Upper lobe of left lung (tissue), 6 donors: ENCODE results near the gene IMMP2L. TPM values are rescaled to one million over a fixed set of nuclear protein-coding genes. Genes with fewer than 3 reads are reported as not detected.

Source experiments
- ATAC-seq, 2 donors: fragments of 200-7000 bp; cut with Tn5 transposase; one replicate each; pipeline ENCODE4 v1.9.1; 2022; ENCODE audit warnings: mild to moderate bottlenecking in 2 of 2, moderate library complexity in 2 of 2; ENCODE audit not compliant: low FRiP score in 2 of 2
- DNase-seq, 2 donors: peaks; one replicate each; pipeline ENCODE4 v3.0.0-alpha.2; 2019 to 2020
- H3K27ac ChIP-seq, 4 donors: fragments of 200-600 bp; sonication (generic); one replicate each; pipeline ENCODE4 v1.5.1; 2016 to 2019
- H3K27me3 ChIP-seq, 4 donors: fragments of 200-600 bp; sonication (generic); one replicate each; pipeline ENCODE4 v1.5.1; 2017 to 2019
- H3K36me3 ChIP-seq, 4 donors: fragments of 200-600 bp; sonication (generic); one replicate each; pipeline ENCODE4 v1.5.1; 2016 to 2019
- H3K4me1 ChIP-seq, 4 donors: fragments of 200-600 bp; sonication (generic); one replicate each; pipeline ENCODE4 v1.5.1; 2018 to 2019
- H3K4me3 ChIP-seq, 4 donors: fragments of 200-600 bp; sonication (generic); one replicate each; pipeline ENCODE4 v1.5.1; 2017 to 2019; ENCODE audit warnings: mild to moderate bottlenecking in 2 of 4, moderate library complexity in 1 of 4
- H3K9me3 ChIP-seq, 4 donors: fragments of 200-600 bp; sonication (generic); one replicate each; pipeline ENCODE4 v1.5.1; 2018 to 2019
- EP300 ChIP-seq, 4 donors: sonication (generic); formaldehyde crosslinking; IDR thresholded peaks; one replicate each; pipeline ENCODE4 v1.5.1; 2017; ENCODE audit warnings: antibody characterized with exemption in 4 of 4, control low read depth in 2 of 4
- POLR2A ChIP-seq, 4 donors: fragments of 450-650 bp; IDR thresholded peaks; one replicate each; pipeline ENCODE4 v1.5.1; 2016 to 2017; ENCODE audit warnings: antibody characterized with exemption in 4 of 4, mild to moderate bottlenecking in 2 of 4
- POLR2AphosphoS5 ChIP-seq, 2 donors: sonication (generic); formaldehyde crosslinking; IDR thresholded peaks; one replicate each; pipeline ENCODE4 v1.5.1; 2017; ENCODE audit warnings: antibody characterized with exemption in 2 of 2
- WGBS, 2 donors: methylation state at CpG; one replicate each; pipeline ENCODE4 v1.1.5; 2017 to 2018; 5-methylcytosine and 5-hydroxymethylcytosine counted together
- total RNA-seq, 6 donors: library from RNA; depleted of rRNA in 4 of 6; stranded (reverse); fragments of >200 nt in 4 of 6; gene quantifications; one replicate each; pipeline versions ENCODE4 v1.1.0 to v1.2.1, GENCODE V29; 2016 to 2021
- TF ChIP-seq, protein P1 (sequence below), 6 experiments: fragments of 450-650 bp in 4 of 6; fragments of 200-600 bp in 2 of 6; sonication (generic) in 2 of 6; IDR thresholded peaks; one replicate each; pipeline ENCODE4 v1.5.1; 2016 to 2019; ENCODE audit warnings: antibody characterized with exemption in 6 of 6
- donor health status: DM: no; HTN: no; CAD: no; lungs with moderate emphysema.
- donor health status: DM: no; HTN: yes; CAD: no; lungs with severe emphysema.

The IMMP2L gene
- total RNA-seq, 6 donors from 2014 or later: 7.1 to 17.5 (median 11.3) TPM

GRCh38 chr7:110962374-110962773 lies 599.9 kb downstream of the IMMP2L start:
- Histone ChIP-seq H3K4me1 (no peaks in the 10 kb centered on the region), H3K36me3 (no peaks in the 10 kb centered on the region), H3K27ac (no peak overlapping the region), H3K9me3 (no peaks in the 10 kb centered on the region), H3K4me3 (no peak overlapping the region), H3K27me3 (no peaks in the 10 kb centered on the region)
- no peak for ATAC-seq
- WGBS, 2 donors: 66 to 79% methylated on average over 2 of the region's 2 CpGs
- TF ChIP-seq EP300 (IDR thresholded peaks at IDR 0.05) (no peak), POLR2AphosphoS5 (IDR thresholded peaks at IDR 0.05) (no peak), POLR2A (IDR thresholded peaks at IDR 0.05) (no peak)
- TF ChIP-seq, protein P1, sequence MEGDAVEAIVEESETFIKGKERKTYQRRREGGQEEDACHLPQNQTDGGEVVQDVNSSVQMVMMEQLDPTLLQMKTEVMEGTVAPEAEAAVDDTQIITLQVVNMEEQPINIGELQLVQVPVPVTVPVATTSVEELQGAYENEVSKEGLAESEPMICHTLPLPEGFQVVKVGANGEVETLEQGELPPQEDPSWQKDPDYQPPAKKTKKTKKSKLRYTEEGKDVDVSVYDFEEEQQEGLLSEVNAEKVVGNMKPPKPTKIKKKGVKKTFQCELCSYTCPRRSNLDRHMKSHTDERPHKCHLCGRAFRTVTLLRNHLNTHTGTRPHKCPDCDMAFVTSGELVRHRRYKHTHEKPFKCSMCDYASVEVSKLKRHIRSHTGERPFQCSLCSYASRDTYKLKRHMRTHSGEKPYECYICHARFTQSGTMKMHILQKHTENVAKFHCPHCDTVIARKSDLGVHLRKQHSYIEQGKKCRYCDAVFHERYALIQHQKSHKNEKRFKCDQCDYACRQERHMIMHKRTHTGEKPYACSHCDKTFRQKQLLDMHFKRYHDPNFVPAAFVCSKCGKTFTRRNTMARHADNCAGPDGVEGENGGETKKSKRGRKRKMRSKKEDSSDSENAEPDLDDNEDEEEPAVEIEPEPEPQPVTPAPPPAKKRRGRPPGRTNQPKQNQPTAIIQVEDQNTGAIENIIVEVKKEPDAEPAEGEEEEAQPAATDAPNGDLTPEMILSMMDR (IDR thresholded peaks at IDR 0.05): no peak
- DNase-seq: no peak

DNA sequence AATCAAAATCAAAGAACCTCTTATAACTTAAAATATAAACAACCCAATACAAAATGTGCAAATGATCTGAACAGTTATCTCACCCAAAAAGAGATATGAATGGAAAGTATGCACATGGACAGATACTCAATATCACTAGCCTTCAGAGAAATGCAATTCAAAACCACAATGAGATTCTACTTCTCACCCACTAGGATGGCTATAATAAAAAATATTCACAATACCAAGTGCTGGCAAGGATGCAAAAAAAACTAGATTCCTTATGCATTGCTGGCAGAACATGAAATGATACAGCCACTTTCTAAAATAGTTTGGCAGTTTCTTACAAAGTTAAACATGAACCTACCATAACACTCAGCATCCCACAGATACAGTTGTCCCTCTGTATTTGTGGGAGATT lies 601.5 kb downstream of the IMMP2L start:
- Histone ChIP-seq H3K4me3 (no peak overlapping the region), H3K27me3 (no peaks in the 10 kb centered on the region), H3K4me1 (no peaks in the 10 kb centered on the region), H3K9me3 (no peaks in the 10 kb centered on the region), H3K36me3 (no peaks in the 10 kb centered on the region), H3K27ac (no peak overlapping the region)
- DNase-seq (no peak), ATAC-seq (no peak)
- TF ChIP-seq EP300 (IDR thresholded peaks at IDR 0.05): no peak
- TF ChIP-seq POLR2A (IDR thresholded peaks at IDR 0.05): no peak
- TF ChIP-seq, protein P1 (IDR thresholded peaks at IDR 0.05): no peak

DNA sequence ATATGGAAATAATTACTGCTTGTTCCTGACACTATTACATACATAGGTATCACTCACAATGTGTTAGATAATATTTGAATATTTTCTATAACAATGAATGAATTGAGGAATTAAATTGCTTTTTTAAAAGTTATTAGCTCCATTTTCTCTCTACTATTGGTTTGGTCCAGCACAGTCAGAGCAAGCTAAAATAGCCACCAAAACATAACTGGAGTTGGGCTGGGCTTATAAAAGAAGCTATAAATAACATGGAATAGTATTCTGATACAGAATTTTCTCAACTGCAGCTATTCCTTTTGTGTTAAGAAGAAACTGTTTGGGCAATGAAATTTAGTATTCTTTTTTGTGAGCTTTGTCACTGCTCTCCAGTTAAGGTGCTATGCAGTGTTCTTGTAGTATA lies 614.0 kb downstream of the IMMP2L start:
- ATAC-seq: no peak
- Histone ChIP-seq H3K27ac (no peak overlapping the region), H3K36me3 (no peaks in the 10 kb centered on the region), H3K4me3 (no peak overlapping the region), H3K4me1 (peaks cover 0 to 3% (median 0%) of the 10 kb centered on the region in 4 donors), H3K9me3 (no peaks in the 10 kb centered on the region), H3K27me3 (no peaks in the 10 kb centered on the region)
- TF ChIP-seq EP300 (IDR thresholded peaks at IDR 0.05) (no peak), POLR2AphosphoS5 (IDR thresholded peaks at IDR 0.05) (no peak), POLR2A (IDR thresholded peaks at IDR 0.05) (no peak)
- TF ChIP-seq, protein P1 (IDR thresholded peaks at IDR 0.05): no peak
- DNase-seq: no peak

GRCh38 chr7:110947408-110947807 lies 614.9 kb downstream of the IMMP2L start:
- H3K36me3 ChIP-seq: no peaks in the 10 kb centered on the region
- 87 to 91% methylated on average over 3 of the region's 3 CpGs for WGBS, 2 donors
- H3K4me3 ChIP-seq: no peak overlapping the region
- H3K4me1 ChIP-seq: peaks cover 0 to 3% (median 0%) of the 10 kb centered on the region in 4 donors
- TF ChIP-seq POLR2A (IDR thresholded peaks at IDR 0.05): no peak
- TF ChIP-seq, protein P1 (IDR thresholded peaks at IDR 0.05): no peak
- TF ChIP-seq POLR2AphosphoS5 (IDR thresholded peaks at IDR 0.05): no peak
- TF ChIP-seq EP300 (IDR thresholded peaks at IDR 0.05): no peak
- ATAC-seq: no peak
- DNase-seq: no peak
- H3K27me3 ChIP-seq: no peaks in the 10 kb centered on the region
- no peak overlapping the region for H3K27ac ChIP-seq
- no peaks in the 10 kb centered on the region for H3K9me3 ChIP-seq

DNA sequence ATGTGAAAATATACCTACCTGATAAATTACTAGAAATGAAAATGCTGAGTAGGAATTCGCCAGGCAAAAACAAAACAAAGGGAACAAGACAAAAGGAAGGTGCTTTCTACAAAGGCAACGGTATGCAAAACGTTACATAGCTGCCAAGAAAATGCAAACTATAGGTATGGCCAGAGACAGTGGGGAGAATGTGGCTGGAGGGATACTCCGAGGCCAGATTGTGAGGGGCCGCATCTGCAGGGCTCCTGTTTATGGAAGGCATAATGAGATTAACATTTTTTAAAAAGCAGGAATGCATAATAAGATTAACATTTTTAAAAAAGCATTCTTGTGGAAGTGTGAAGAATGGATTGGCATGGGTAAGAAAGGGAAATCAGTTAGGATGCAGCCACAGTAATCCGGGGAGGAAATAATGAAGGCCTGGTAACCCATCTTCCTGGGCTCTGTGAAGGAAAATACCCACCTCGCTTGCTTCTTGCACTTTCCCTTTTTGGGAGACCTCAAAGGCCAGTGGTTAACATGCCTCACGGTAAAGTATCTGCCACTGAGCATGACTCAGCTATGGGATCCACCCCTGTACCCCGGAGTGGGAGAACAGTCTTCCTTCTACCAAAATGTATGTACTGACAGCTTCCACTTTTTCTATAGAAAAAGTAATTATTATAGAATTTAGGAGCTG lies 617.2 kb downstream of the IMMP2L start:
- 74 to 88% methylated on average over 9 of the region's 9 CpGs for WGBS, 2 donors
- DNase-seq: no peak

More for the DNA sequence above, 617.2 kb downstream of the IMMP2L start:
- TF ChIP-seq, protein P1 (IDR thresholded peaks at IDR 0.05): no peak
- TF ChIP-seq POLR2A (IDR thresholded peaks at IDR 0.05) (no peak), EP300 (IDR thresholded peaks at IDR 0.05) (no peak), POLR2AphosphoS5 (IDR thresholded peaks at IDR 0.05) (no peak)
- no peaks in the 10 kb centered on the region for H3K27me3 ChIP-seq
- H3K9me3 ChIP-seq: no peaks in the 10 kb centered on the region
- H3K36me3 ChIP-seq: no peaks in the 10 kb centered on the region
- H3K27ac ChIP-seq: no peak overlapping the region
- no peak for ATAC-seq
- peaks cover 0 to 3% (median 0%) of the 10 kb centered on the region in 4 donors for H3K4me1 ChIP-seq
- no peak overlapping the region for H3K4me3 ChIP-seq
